ENCODE data around the gene KBTBD13.
"Not testable (repeated sequence)": the region's sequence is repeated elsewhere in the genome, so short reads cannot be mapped to it uniquely, and the experiment has no call there.

KBTBD13 gene

GRCh38 chr15:65069779-65070546 is 6.6 kb upstream of the KBTBD13 start:
- DNase-seq (ENCODE audit: extremely low read depth, low read depth), result no peak
- TF ChIP-seq, protein P1, sequence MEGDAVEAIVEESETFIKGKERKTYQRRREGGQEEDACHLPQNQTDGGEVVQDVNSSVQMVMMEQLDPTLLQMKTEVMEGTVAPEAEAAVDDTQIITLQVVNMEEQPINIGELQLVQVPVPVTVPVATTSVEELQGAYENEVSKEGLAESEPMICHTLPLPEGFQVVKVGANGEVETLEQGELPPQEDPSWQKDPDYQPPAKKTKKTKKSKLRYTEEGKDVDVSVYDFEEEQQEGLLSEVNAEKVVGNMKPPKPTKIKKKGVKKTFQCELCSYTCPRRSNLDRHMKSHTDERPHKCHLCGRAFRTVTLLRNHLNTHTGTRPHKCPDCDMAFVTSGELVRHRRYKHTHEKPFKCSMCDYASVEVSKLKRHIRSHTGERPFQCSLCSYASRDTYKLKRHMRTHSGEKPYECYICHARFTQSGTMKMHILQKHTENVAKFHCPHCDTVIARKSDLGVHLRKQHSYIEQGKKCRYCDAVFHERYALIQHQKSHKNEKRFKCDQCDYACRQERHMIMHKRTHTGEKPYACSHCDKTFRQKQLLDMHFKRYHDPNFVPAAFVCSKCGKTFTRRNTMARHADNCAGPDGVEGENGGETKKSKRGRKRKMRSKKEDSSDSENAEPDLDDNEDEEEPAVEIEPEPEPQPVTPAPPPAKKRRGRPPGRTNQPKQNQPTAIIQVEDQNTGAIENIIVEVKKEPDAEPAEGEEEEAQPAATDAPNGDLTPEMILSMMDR (IDR thresholded peaks at IDR 0.05; ENCODE audit: low read depth, low read length), result no peak

- no peak for DNase-seq (ENCODE audit: extremely low read depth, low read depth)
- TF ChIP-seq, protein P1 (IDR thresholded peaks at IDR 0.05; ENCODE audit: low read depth, low read length), result no peak
Measured at GRCh38 chr15:65071381-65071811, 5.2 kb upstream of the KBTBD13 start.

DNA sequence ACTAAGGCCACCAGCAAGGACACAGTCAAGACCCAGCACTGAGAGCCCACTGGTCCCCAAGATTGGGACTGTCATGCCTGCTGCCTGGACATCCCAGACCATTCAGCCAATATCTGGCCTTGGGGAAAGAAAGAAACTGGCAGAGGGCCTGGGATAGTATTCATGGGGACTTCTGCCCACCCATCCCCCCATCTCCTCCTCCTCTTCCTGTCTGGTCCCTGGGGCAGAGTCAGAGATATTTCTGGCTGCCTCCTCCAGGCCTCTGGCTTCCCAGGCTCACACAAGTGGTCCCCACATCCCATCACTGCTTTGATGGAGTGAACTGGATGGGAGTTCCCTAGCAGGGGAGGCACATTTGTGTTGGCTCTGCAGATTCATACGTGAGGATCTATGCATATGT is 4.5 kb upstream of the KBTBD13 start:
- DNase-seq (ENCODE audit: extremely low read depth, low read depth), result no peak
- TF ChIP-seq, protein P1 (IDR thresholded peaks at IDR 0.05; ENCODE audit: low read depth, low read length), result no peak

- no peak for DNase-seq (ENCODE audit: extremely low read depth, low read depth)
Measured at GRCh38 chr15:65072617-65073016, 3.9 kb upstream of the KBTBD13 start.

GRCh38 chr15:65074946-65075345 is 1.6 kb upstream of the KBTBD13 start:
- DNase-seq (ENCODE audit: extremely low read depth, low read depth), result not testable (repeated sequence)

More at GRCh38 chr15:65072617-65073016, 3.9 kb upstream of the KBTBD13 start:
- TF ChIP-seq, protein P1 (IDR thresholded peaks at IDR 0.05; ENCODE audit: low read depth, low read length), result no peak

- not testable (repeated sequence) for DNase-seq (ENCODE audit: extremely low read depth, low read depth)
Measured at GRCh38 chr15:65075607-65076395, 745 bp upstream of the KBTBD13 start.

DNA sequence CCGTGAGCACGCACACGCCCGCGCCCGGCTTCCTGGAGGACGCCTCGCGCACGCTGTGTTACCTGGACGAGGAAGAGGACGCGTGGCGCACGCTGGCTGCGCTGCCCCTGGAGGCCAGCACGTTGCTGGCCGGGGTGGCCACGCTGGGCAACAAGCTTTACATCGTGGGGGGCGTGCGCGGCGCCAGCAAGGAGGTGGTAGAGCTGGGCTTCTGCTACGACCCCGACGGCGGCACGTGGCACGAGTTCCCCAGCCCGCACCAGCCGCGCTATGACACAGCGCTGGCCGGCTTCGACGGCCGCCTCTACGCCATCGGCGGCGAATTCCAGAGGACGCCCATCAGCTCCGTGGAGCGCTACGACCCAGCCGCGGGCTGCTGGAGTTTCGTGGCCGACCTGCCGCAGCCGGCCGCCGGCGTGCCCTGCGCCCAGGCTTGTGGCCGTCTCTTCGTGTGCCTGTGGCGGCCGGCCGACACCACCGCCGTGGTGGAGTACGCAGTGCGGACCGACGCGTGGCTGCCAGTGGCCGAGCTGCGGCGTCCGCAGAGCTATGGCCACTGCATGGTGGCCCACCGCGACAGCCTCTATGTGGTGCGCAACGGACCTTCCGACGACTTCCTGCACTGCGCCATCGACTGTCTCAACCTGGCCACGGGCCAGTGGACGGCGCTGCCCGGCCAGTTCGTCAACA is 890 bp downstream of the KBTBD13 start:
- DNase-seq (ENCODE audit: extremely low read depth, low read depth), result no peak

More for the DNA sequence above, 890 bp downstream of the KBTBD13 start:
- TF ChIP-seq, protein P1 (IDR thresholded peaks at IDR 0.05; ENCODE audit: low read depth, low read length), result no peak

Measured in AG09319 (cell line).